SJSA1 (cell line): ENCODE results near the gene TMEM154. TPM values are rescaled to one million over a fixed set of nuclear protein-coding genes. Genes with fewer than 3 reads are reported as not detected.

Experiments used
- DNase-seq, 2 experiments: peaks; one replicate each; pipeline ENCODE4 v3.0.0-alpha.2; 2015 to 2020; ENCODE audit warnings: low spot score in 2 of 2, low read depth in 1 of 2
- H3K27ac ChIP-seq: fragments of 250-450 bp; sonication (Bioruptor Pico); 2 replicates; pipeline ENCODE4 v1.5.1; 2020; ENCODE audit warnings: mild to moderate bottlenecking, moderate library complexity
- H3K27me3 ChIP-seq: fragments of 250-450 bp; sonication (Bioruptor Pico); replicated peaks from 2 replicates; pipeline ENCODE4 v1.5.1; 2020; ENCODE audit warnings: mild to moderate bottlenecking, moderate library complexity
- H3K36me3 ChIP-seq: fragments of 250-450 bp; sonication (Bioruptor Pico); 2 replicates; pipeline ENCODE4 v1.5.1; 2020; ENCODE audit warnings: mild to moderate bottlenecking
- H3K4me1 ChIP-seq: fragments of 250-450 bp; sonication (Bioruptor Pico); replicated peaks from 2 replicates; pipeline ENCODE4 v1.6.1; 2021; ENCODE audit warnings: mild to moderate bottlenecking
- H3K4me3 ChIP-seq: fragments of 250-450 bp; sonication (Bioruptor Pico); 2 replicates; pipeline ENCODE4 v1.5.1; 2020; ENCODE audit warnings: mild to moderate bottlenecking
- H3K9me3 ChIP-seq: fragments of 250-450 bp; sonication (Bioruptor Pico); replicated peaks from 2 replicates; pipeline ENCODE4 v1.5.1; 2020; ENCODE audit warnings: mild to moderate bottlenecking
- total RNA-seq: library from RNA; depleted of rRNA; stranded (reverse); fragments of >200 nt; shearing (Covaris generic); gene quantifications from 2 replicates; pipeline ENCODE4 v1.2.3, GENCODE V29; 2014

Gene TMEM154
- total RNA-seq, 1 experiment from 2014 or later = 0.37 TPM

GRCh38 chr4:152644130-152644529, 35.7 kb downstream of the TMEM154 start:
- H3K4me1 ChIP-seq = no peaks in the 10 kb centered on the region
- no peak for DNase-seq

DNA sequence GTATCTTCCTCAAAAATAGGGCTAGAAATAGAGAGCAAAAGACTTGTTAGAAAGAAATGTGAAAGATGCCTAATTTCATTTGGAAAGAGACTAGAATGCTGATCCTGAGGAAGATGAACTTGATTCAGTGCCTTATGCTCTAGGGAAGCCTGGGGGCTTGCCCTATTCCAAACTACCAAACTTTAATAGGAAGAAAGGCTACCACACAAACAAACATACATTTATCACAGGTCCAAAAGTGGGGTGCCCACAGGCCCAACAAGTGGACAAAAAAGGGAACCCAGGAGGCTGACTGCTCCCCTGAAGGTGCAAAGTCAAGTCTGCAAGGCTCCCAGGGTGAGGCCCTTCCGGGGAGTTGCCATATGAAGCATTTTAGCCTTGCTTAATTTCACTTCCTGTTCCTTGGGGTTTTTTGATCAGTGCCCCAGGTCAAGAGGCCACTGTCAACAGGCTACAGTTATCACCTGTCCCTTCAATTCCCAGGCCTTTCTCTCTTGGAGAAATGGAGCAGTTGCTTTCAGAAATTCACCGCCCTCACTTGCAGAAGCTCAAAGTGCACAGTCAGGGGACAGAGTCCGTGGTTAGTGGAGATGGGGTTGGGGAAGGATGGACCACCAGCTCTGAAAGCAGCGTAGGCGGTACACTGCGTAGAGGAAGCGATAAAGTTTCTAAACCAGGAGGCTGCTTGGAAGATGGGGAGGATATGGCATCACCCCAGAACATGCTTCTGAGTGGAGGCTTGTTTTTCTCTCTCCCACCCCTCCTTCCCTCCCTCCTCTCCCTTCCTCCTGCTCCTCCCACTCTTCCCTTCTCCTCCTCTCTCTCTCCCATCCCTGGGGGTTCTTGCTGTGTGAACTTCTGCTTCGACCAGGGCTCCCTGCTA, 36.4 kb downstream of the TMEM154 start:
- DNase-seq = no peak
- no peak overlapping the region for H3K27ac ChIP-seq

More at GRCh38 chr4:152644130-152644529, 35.7 kb downstream of the TMEM154 start:
- Histone ChIP-seq H3K36me3 (no peaks in the 10 kb centered on the region), H3K9me3 (no peaks in the 10 kb centered on the region), H3K27ac (no peak overlapping the region), H3K4me3 (no peak overlapping the region), H3K27me3 (no peaks in the 10 kb centered on the region; the same call in 1 of the 2 replicates)

GRCh38 chr4:152640058-152640921, 39.5 kb downstream of the TMEM154 start:
- Histone ChIP-seq H3K36me3 (no peaks in the 10 kb centered on the region), H3K9me3 (no peaks in the 10 kb centered on the region)
- peak in 1 of 2 experiments; percentile 45 for DNase-seq

More for the DNA sequence above, 36.4 kb downstream of the TMEM154 start:
- no peaks in the 10 kb centered on the region; the same call in 1 of the 2 replicates for H3K27me3 ChIP-seq
- H3K4me1 ChIP-seq = no peaks in the 10 kb centered on the region
- no peaks in the 10 kb centered on the region for H3K9me3 ChIP-seq
- no peak overlapping the region for H3K4me3 ChIP-seq
- no peaks in the 10 kb centered on the region for H3K36me3 ChIP-seq

GRCh38 chr4:152635851-152636250, 43.9 kb downstream of the TMEM154 start:
- Histone ChIP-seq H3K9me3 (no peaks in the 10 kb centered on the region), H3K27me3 (no peaks in the 10 kb centered on the region), H3K4me1 (no peaks in the 10 kb centered on the region), H3K36me3 (no peaks in the 10 kb centered on the region), H3K27ac (no peak overlapping the region), H3K4me3 (no peak overlapping the region)
- no peak for DNase-seq

More at GRCh38 chr4:152640058-152640921, 39.5 kb downstream of the TMEM154 start:
- Histone ChIP-seq H3K4me3 (no peak overlapping the region), H3K4me1 (no peaks in the 10 kb centered on the region), H3K27me3 (no peaks in the 10 kb centered on the region; the same call in 1 of the 2 replicates), H3K27ac (no peak overlapping the region)

- Histone ChIP-seq H3K4me1 (no peaks in the 10 kb centered on the region), H3K9me3 (no peaks in the 10 kb centered on the region), H3K4me3 (no peak overlapping the region), H3K27ac (no peak overlapping the region), H3K27me3 (no peaks in the 10 kb centered on the region), H3K36me3 (no peaks in the 10 kb centered on the region)
- no peak for DNase-seq
These were observed 45.6 kb downstream of the TMEM154 start for GRCh38 chr4:152634110-152634760.

DNA sequence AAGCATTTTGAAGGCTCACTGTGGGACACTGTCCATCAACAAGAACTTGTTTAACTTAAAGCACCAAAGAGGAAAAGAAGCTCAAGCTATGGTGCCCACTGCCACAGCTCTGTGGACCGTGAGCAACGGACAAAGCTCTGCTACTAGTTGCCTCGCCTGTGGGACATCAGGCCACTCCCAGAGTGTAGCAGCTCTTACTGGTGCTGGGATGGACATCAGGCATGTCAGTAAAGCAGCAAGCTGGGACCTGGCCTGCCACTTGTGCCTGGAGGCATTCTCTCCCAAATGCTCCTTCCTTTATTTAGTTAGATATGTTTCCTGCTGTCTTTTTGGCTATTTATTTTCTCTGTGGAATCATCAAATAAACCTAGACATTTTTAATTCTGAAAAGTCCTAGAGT, 46.7 kb downstream of the TMEM154 start:
- Histone ChIP-seq H3K9me3 (no peaks in the 10 kb centered on the region), H3K27me3 (no peaks in the 10 kb centered on the region), H3K36me3 (no peaks in the 10 kb centered on the region), H3K4me3 (no peak overlapping the region), H3K4me1 (no peaks in the 10 kb centered on the region), H3K27ac (no peak overlapping the region)
- DNase-seq = no peak

GRCh38 chr4:152630324-152630723, 49.5 kb downstream of the TMEM154 start:
- Histone ChIP-seq H3K9me3 (no peaks in the 10 kb centered on the region), H3K36me3 (no peaks in the 10 kb centered on the region), H3K27me3 (no peaks in the 10 kb centered on the region), H3K4me3 (no peak overlapping the region), H3K27ac (no peak overlapping the region), H3K4me1 (no peaks in the 10 kb centered on the region)
- no peak for DNase-seq

DNA sequence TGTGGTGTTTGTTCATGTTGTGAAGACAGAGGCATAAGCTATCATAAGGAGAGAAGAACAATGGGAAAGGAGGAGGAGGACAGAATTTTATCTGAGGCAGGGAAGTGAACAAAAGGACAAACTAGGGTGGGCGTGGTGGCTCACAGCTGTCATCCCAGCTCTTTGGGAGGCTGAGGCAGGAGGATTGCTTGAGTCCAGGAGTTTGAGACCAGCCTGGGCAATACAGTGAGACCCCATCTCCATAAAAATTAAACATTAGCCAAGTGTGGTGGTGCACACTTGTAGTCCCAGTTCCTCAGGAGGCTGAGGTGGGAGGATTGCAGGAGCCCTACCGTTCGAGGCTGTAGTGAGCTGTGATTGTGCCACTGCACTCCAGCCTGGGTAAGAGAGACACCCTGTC, 49.9 kb downstream of the TMEM154 start:
- Histone ChIP-seq H3K36me3 (no peaks in the 10 kb centered on the region), H3K27ac (no peak overlapping the region), H3K4me1 (no peaks in the 10 kb centered on the region), H3K4me3 (no peak overlapping the region), H3K9me3 (no peaks in the 10 kb centered on the region), H3K27me3 (no peaks in the 10 kb centered on the region)
- DNase-seq = no peak

GRCh38 chr4:152628128-152628527, 51.7 kb downstream of the TMEM154 start:
- DNase-seq = no peak
- Histone ChIP-seq H3K36me3 (no peaks in the 10 kb centered on the region), H3K4me1 (no peaks in the 10 kb centered on the region)

DNA sequence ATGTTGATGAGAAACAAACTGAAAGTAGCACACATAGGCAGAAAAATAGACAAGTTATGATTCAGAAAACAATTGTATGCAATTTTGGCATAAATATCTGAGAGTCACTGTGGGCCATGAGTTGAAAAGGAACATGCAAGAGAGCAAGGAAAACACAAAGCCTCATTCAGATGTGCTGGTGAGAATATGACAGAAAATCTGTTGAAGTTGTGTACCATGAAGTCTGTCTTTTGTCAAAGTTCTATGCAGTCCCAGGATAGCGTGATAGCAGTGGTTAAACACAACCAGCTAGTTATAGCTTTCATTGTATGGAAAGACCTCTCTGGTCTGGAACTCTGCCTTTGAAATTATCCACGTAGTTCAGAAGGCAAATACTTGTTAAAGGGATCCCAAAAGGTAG, 53.0 kb downstream of the TMEM154 start:
- H3K27ac ChIP-seq = no peak overlapping the region
- no peak for DNase-seq
- H3K27me3 ChIP-seq = no peaks in the 10 kb centered on the region
- H3K4me1 ChIP-seq = no peaks in the 10 kb centered on the region
- H3K4me3 ChIP-seq = no peak overlapping the region
- H3K36me3 ChIP-seq = no peaks in the 10 kb centered on the region
- no peaks in the 10 kb centered on the region for H3K9me3 ChIP-seq

More at GRCh38 chr4:152628128-152628527, 51.7 kb downstream of the TMEM154 start:
- no peaks in the 10 kb centered on the region for H3K27me3 ChIP-seq
- H3K4me3 ChIP-seq = no peak overlapping the region
- no peak overlapping the region for H3K27ac ChIP-seq
- no peaks in the 10 kb centered on the region for H3K9me3 ChIP-seq

DNA sequence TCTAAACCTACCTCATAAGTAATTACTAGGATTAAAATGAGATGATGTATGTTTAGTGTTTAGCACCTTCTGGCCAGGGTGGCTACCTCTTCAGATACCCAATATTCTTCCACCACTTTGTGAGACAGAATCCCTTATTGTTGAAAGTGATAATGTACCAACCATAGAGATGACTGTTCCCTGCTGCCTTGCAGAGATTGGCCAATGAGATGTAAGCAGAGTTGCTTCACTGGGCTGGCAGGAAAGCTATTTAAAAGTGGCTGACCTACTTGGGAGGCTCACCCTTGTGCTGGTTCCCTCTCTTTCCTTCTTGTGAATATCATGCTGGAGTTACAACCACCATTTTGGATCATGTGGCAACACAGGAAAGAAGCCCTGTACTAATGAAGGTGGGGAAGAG, 58.9 kb downstream of the TMEM154 start:
- H3K36me3 ChIP-seq = no peaks in the 10 kb centered on the region
- H3K27me3 ChIP-seq = peaks cover 7% of the 10 kb centered on the region; the same call in 1 of the 2 replicates
- H3K4me1 ChIP-seq = no peaks in the 10 kb centered on the region
- H3K4me3 ChIP-seq = no peak overlapping the region
- H3K9me3 ChIP-seq = no peaks in the 10 kb centered on the region
- DNase-seq = no peak
- H3K27ac ChIP-seq = no peak overlapping the region

DNA sequence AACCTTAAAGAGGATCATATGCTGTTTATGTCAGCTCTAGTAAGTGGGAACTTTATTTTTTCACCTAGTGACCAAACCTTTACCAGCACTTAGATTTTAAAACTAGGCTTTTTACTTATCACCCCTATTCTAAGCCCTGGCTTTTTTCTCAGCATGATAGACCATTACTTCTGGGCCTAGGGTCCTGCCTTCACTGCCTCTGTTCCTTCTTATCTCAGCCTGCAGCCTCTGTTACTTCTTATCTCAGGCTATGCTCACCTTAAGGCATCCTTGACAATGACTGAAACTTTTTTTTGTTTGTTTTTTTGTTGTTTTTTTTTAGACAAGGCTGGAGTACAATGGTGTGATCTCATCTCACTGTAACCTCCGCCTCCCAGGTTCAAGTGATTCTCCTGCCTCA, 59.6 kb downstream of the TMEM154 start:
- H3K27ac ChIP-seq = no peak overlapping the region
- H3K4me1 ChIP-seq = no peaks in the 10 kb centered on the region
- DNase-seq = no peak
- H3K9me3 ChIP-seq = no peaks in the 10 kb centered on the region
- H3K4me3 ChIP-seq = no peak overlapping the region
- H3K27me3 ChIP-seq = peaks cover 7% of the 10 kb centered on the region; the same call in 1 of the 2 replicates
- no peaks in the 10 kb centered on the region for H3K36me3 ChIP-seq

DNA sequence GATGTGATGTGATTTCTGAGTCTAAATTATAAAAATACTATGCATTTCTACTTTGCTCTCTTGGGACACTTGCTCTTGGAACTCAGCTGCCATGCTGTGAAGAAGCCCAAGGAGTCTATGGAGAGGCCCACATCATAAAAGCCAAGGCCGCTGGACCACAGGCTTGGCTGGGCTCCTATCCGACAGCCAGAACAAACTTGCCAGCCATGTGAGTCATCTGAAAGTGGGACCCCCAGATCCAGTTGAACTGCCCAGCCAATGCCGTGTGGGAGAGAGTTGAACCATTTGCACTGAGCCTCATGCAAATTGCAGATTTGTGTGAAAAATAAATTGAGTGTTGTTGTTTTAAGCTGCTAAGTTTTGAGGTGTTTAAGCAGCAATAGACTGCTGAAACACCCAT, 60.2 kb downstream of the TMEM154 start:
- H3K27me3 ChIP-seq = peaks cover 7% of the 10 kb centered on the region; the same call in 1 of the 2 replicates
- H3K36me3 ChIP-seq = no peaks in the 10 kb centered on the region
- H3K27ac ChIP-seq = no peak overlapping the region
- H3K9me3 ChIP-seq = no peaks in the 10 kb centered on the region
- H3K4me1 ChIP-seq = no peaks in the 10 kb centered on the region
- DNase-seq = no peak
- no peak overlapping the region for H3K4me3 ChIP-seq
